Brain microvascular endothelial cell (primary cell): ENCODE results near the gene MAML3.

Source experiments
- DNase-seq: peaks from one replicate; pipeline ENCODE4 v3.0.0-alpha.2; 2020
- H3K27ac ChIP-seq: fragments of 250-450 bp; sonication (Bioruptor Pico); 2 replicates; pipeline ENCODE4 v1.5.1; 2020; ENCODE audit warnings: mild to moderate bottlenecking, moderate library complexity
- H3K27me3 ChIP-seq: fragments of 250-450 bp; sonication (Bioruptor Pico); replicated peaks from 2 replicates; pipeline ENCODE4 v1.5.1; 2020; ENCODE audit warnings: mild to moderate bottlenecking
- H3K36me3 ChIP-seq: fragments of 250-450 bp; sonication (Bioruptor Pico); replicated peaks from 2 replicates; pipeline ENCODE4 v1.5.1; 2020; ENCODE audit warnings: mild to moderate bottlenecking
- H3K4me3 ChIP-seq: 2 replicates; pipeline ENCODE4 v1.5.1; 2011; ENCODE audit warnings: low read depth, mild to moderate bottlenecking, control low read depth, low read length, moderate library complexity
- CTCF ChIP-seq: IDR thresholded peaks from 2 replicates; pipeline ENCODE4 v1.5.1; 2011; ENCODE audit warnings: low read depth, mild to moderate bottlenecking, moderate library complexity, low read length, control low read depth, inconsistent platforms; ENCODE audit errors: missing control alignments
- in situ Hi-C: cut with HindIII; loops from 2 replicates; pipeline ENCODE4 v1.10.0; 2017; ENCODE audit warnings: low sequenced_read_pairs, low pct_ligation_motif_present

MAML3 gene

GRCh38 chr4:140133576-140133975, 20.4 kb downstream of the MAML3 start:
- no peak for TF ChIP-seq CTCF
- H3K36me3 ChIP-seq, result no peaks in the 10 kb centered on the region
- no peak for DNase-seq
- H3K27me3 ChIP-seq, result no peaks in the 10 kb centered on the region
- no peak overlapping the region for H3K4me3 ChIP-seq
- in situ Hi-C loops, result no loop called here
- H3K27ac ChIP-seq, result no peak overlapping the region

DNA sequence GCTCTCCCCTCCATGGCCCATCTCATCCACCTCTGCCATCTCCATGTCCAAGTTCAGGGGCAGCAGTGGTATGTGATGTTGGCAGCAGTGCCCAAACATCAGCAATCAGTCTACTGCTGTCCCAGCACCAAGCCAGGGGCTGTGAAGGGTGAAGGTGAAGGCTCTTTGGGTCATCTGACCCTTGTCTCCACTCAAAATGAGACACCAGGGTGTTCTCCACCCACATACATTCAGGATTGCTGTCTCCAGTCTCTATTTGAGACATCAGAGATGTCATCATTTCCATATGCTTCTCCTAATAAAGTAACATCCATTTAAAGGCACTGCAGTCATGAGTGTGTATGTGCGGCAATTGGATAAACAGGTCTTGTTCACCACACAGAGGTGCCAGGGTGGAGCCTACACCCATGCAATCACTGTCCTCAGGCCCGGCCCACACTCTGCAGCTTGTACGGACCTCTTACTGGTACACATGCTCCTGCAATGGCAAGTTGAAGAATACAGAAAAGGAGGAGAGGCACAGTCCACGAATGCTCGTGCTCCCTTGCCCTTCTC, 22.2 kb downstream of the MAML3 start:
- Histone ChIP-seq H3K27me3 (no peaks in the 10 kb centered on the region), H3K27ac (no peak overlapping the region), H3K4me3 (no peak overlapping the region), H3K36me3 (no peaks in the 10 kb centered on the region)
- DNase-seq, result no peak
- no peak for TF ChIP-seq CTCF
- in situ Hi-C loops, result no loop called here

DNA sequence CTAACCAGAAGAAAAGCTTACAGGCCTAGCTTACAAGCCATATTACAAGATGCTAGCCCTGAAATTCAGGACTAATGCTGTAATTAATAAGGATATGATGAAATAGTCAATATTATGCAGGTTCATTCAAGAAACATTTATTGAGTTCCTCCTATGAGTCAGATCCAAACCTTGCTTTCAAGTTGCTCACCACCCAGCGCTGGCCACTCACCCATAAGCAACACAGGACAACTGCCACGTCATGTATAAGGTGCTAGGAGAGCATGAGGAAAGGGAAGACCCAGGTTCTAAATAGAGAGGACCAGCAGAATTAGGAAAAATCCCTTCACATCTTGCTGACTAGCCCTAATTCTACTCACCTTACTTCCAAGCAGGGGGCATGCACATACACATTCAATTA, 23.3 kb downstream of the MAML3 start:
- Histone ChIP-seq H3K27ac (no peak overlapping the region), H3K36me3 (no peaks in the 10 kb centered on the region), H3K4me3 (no peak overlapping the region), H3K27me3 (no peaks in the 10 kb centered on the region)
- in situ Hi-C loops, result no loop called here
- peak; percentile 69 for DNase-seq
- no peak for TF ChIP-seq CTCF

DNA sequence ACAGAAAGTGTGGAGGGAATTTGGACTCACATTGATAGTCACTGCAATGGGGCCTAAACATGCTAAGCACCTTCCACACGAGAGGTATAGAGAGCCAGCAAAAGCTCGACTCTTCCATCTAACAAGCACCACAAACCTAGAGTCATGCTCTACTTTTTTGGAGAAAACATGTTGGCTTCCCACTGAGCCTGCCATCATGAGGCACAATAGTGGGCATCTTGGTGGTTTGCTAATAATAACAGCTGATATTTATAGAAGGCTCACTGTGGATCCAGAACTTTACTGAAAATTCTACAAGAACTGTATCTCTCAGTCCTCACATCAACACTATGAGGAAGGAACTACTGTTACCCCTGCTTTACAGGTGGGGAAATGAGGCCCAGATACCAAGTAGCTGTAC, 26.6 kb downstream of the MAML3 start:
- DNase-seq, result no peak
- H3K4me3 ChIP-seq, result no peak overlapping the region
- in situ Hi-C loops, result no loop called here
- TF ChIP-seq CTCF, result no peak
- no peak overlapping the region for H3K27ac ChIP-seq
- H3K36me3 ChIP-seq, result no peaks in the 10 kb centered on the region
- no peaks in the 10 kb centered on the region for H3K27me3 ChIP-seq

DNA sequence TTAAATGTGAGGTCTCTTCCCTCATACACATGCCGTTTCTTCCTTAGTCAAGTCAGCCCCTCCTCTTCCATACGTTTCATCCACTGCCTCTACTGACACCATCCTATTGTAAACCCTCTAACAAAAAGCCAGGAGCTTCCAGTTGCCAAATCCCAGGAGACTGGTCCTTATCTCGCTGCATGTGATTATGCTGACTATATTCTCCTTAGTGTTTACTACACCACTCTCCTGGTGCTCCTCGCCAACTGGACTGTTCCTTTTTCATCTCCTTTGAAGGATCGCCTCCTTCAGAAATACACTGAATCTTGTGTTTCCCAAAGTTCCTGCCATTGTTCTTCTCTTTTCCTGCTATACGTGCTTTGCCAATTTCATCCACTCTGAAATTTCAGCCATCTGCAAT, 27.7 kb downstream of the MAML3 start:
- in situ Hi-C loops, result no loop called here
- no peaks in the 10 kb centered on the region for H3K27me3 ChIP-seq
- no peaks in the 10 kb centered on the region for H3K36me3 ChIP-seq
- H3K27ac ChIP-seq, result no peak overlapping the region
- no peak overlapping the region for H3K4me3 ChIP-seq
- no peak for TF ChIP-seq CTCF
- DNase-seq, result no peak

DNA sequence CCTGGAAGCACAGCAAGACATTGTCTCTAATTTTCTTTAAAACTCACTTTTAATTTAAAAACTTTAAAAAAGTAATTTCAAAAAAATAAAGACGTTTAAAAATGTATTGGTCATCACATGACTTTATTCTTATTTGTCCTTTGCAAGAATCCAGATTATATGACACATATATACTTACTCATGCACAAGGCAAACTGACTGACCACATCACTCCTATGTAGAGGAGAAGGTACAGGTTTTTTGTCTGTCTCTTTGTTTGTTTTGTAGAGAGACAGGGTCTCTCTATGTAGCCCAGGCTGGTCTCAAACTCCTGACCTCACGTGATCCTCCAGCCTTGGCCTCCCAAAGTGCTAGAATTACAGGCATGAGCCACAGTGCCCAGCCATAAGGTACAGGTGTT, 28.6 kb downstream of the MAML3 start:
- H3K27ac ChIP-seq, result no peak overlapping the region
- H3K27me3 ChIP-seq, result no peaks in the 10 kb centered on the region
- TF ChIP-seq CTCF, result no peak
- no peaks in the 10 kb centered on the region for H3K36me3 ChIP-seq
- DNase-seq, result no peak
- H3K4me3 ChIP-seq, result no peak overlapping the region
- in situ Hi-C loops, result no loop called here
